SU-DHL-6 (cell line): Measurements from ENCODE around the gene BZW1.

Experiments used
- H2AFZ ChIP-seq: fragments of 200-600 bp; sonication (generic); 2 replicates; pipeline ENCODE4 v1.6.1; 2014; ENCODE audit warnings: low read depth, mild to moderate bottlenecking, moderate library complexity, mixed read lengths, antibody characterized with exemption, low read length; ENCODE audit not compliant: severe bottlenecking
- H3F3A ChIP-seq: fragments of 200-600 bp; shearing (Covaris generic); 2 replicates; pipeline ENCODE4 v1.6.0; 2016; ENCODE audit warnings: antibody characterized with exemption, mild to moderate bottlenecking; ENCODE audit not compliant: insufficient read depth
- H3K27ac ChIP-seq: fragments of 200-600 bp; sonication (generic); 2 replicates; pipeline ENCODE4 v1.5.1; 2016; ENCODE audit warnings: low read depth, mild to moderate bottlenecking, low read length, moderate library complexity, mixed read lengths
- H3K27me3 ChIP-seq: fragments of 200-600 bp; sonication (generic), shearing (Covaris generic); 2 replicates; pipeline ENCODE4 v1.6.0; 2014; ENCODE audit warnings: mild to moderate bottlenecking, low read length
- H3K36me3 ChIP-seq: fragments of 200-600 bp; sonication (generic); 2 replicates; pipeline ENCODE4 v1.6.1; 2014; ENCODE audit warnings: mild to moderate bottlenecking, low read length, mixed read lengths
- H3K4me2 ChIP-seq: fragments of 300-600, 200-600 bp; shearing (Covaris generic), sonication (generic); 2 replicates; pipeline ENCODE4 v1.6.0; 2014; ENCODE audit warnings: low read length, low read depth, mild to moderate bottlenecking; ENCODE audit not compliant: poor library complexity, severe bottlenecking
- H3K4me3 ChIP-seq: fragments of 200-600 bp; sonication (generic); 2 replicates; pipeline ENCODE4 v1.5.1; 2014; ENCODE audit warnings: antibody characterized with exemption, low read length, mild to moderate bottlenecking, mixed read lengths; ENCODE audit not compliant: insufficient read depth, poor library complexity, severe bottlenecking
- H3K79me2 ChIP-seq: fragments of 200-600 bp; sonication (generic); 2 replicates; pipeline ENCODE4 v1.6.1; 2014; ENCODE audit warnings: mild to moderate bottlenecking, low read length, moderate library complexity; ENCODE audit not compliant: insufficient read depth
- H3K9ac ChIP-seq: fragments of 200-600 bp; sonication (generic); 2 replicates; pipeline ENCODE4 v1.7.0; 2014; ENCODE audit warnings: mild to moderate bottlenecking, low read length
- H3K9me2 ChIP-seq: fragments of 200-600 bp; sonication (generic); replicated peaks from 2 replicates; pipeline ENCODE4 v1.6.1; 2014; ENCODE audit warnings: low read length; ENCODE audit not compliant: insufficient read depth
- H3K9me3 ChIP-seq: fragments of 200-600 bp; sonication (generic); 2 replicates; pipeline ENCODE4 v1.6.1; 2014; ENCODE audit warnings: low read length, mixed read lengths; ENCODE audit not compliant: insufficient read depth
- H4K20me1 ChIP-seq: fragments of 200-600 bp; sonication (generic); 2 replicates; pipeline ENCODE4 v1.6.1; 2014; ENCODE audit warnings: low read depth, mild to moderate bottlenecking, antibody characterized with exemption, low read length, moderate library complexity, mixed read lengths
- CTCF ChIP-seq: fragments of 200-600 bp; sonication (generic); IDR thresholded peaks from one replicate; pipeline ENCODE4 v1.5.1; 2017; ENCODE audit warnings: antibody characterized with exemption, mild to moderate bottlenecking, low read length, moderate library complexity; ENCODE audit not compliant: insufficient read depth, poor library complexity, severe bottlenecking
- EZH2phosphoT487 ChIP-seq: fragments of 200-600 bp; sonication (generic), shearing (Covaris generic); conservative IDR thresholded peaks from 2 replicates; pipeline ENCODE4 v1.6.1; 2018; ENCODE audit warnings: mild to moderate bottlenecking, antibody characterized with exemption, low read length, moderate library complexity, mixed read lengths

Gene BZW1

GRCh38 chr2:200796561-200796960 is 15.1 kb upstream of the BZW1 start:
- no peaks in the 10 kb centered on the region for H3K79me2 ChIP-seq
- no peak overlapping the region for H3K27ac ChIP-seq
- no peak overlapping the region for H2AFZ ChIP-seq

GRCh38 chr2:200797242-200797770 is 14.4 kb upstream of the BZW1 start:
- H2AFZ ChIP-seq: no peak overlapping the region
- TF ChIP-seq CTCF: no peak
- TF ChIP-seq EZH2phosphoT487: no peak

More at GRCh38 chr2:200796561-200796960, 15.1 kb upstream of the BZW1 start:
- H3K27me3 ChIP-seq: no peaks in the 10 kb centered on the region
- H3F3A ChIP-seq: no peaks in the 10 kb centered on the region
- H3K4me2 ChIP-seq: no peak overlapping the region
- no peaks in the 10 kb centered on the region for H3K9me3 ChIP-seq
- no peaks in the 10 kb centered on the region for H3K9me2 ChIP-seq
- H3K9ac ChIP-seq: no peak overlapping the region
- no peak for TF ChIP-seq CTCF
- no peak for TF ChIP-seq EZH2phosphoT487
- no peaks in the 10 kb centered on the region for H4K20me1 ChIP-seq
- no peaks in the 10 kb centered on the region for H3K36me3 ChIP-seq
- no peak overlapping the region for H3K4me3 ChIP-seq

GRCh38 chr2:200798514-200798913 is 13.2 kb upstream of the BZW1 start:
- no peaks in the 10 kb centered on the region for H3K9me2 ChIP-seq
- H3K36me3 ChIP-seq: no peaks in the 10 kb centered on the region
- H4K20me1 ChIP-seq: no peaks in the 10 kb centered on the region
- no peaks in the 10 kb centered on the region for H3K79me2 ChIP-seq
- H3K9ac ChIP-seq: no peak overlapping the region
- no peak overlapping the region for H2AFZ ChIP-seq
- H3K27me3 ChIP-seq: no peaks in the 10 kb centered on the region
- no peak overlapping the region for H3K27ac ChIP-seq
- no peak for TF ChIP-seq EZH2phosphoT487
- TF ChIP-seq CTCF: no peak
- H3K4me2 ChIP-seq: no peak overlapping the region
- H3F3A ChIP-seq: no peaks in the 10 kb centered on the region
- H3K9me3 ChIP-seq: no peaks in the 10 kb centered on the region
- no peak overlapping the region for H3K4me3 ChIP-seq

More at GRCh38 chr2:200797242-200797770, 14.4 kb upstream of the BZW1 start:
- Histone ChIP-seq H4K20me1 (no peaks in the 10 kb centered on the region), H3K27ac (no peak overlapping the region), H3K9ac (no peak overlapping the region), H3K9me2 (no peaks in the 10 kb centered on the region), H3K79me2 (no peaks in the 10 kb centered on the region), H3K4me2 (no peak overlapping the region), H3K4me3 (no peak overlapping the region), H3K36me3 (no peaks in the 10 kb centered on the region), H3K9me3 (no peaks in the 10 kb centered on the region), H3K27me3 (no peaks in the 10 kb centered on the region), H3F3A (no peaks in the 10 kb centered on the region)
